GM19328 (cell line): Measurements from ENCODE around the gene CEBPE.
"Not testable (repeated sequence)": the region's sequence is repeated elsewhere in the genome, so short reads cannot be mapped to it uniquely, and the experiment has no call there.

Experiments
- ATAC-seq: cut with Tn5 transposase; IDR thresholded peaks from one replicate; pipeline ENCODE4 v1.9.1; 2021; ENCODE audit warnings: mild to moderate bottlenecking, moderate library complexity; ENCODE audit not compliant: unreplicated experiment

CEBPE gene

GRCh38 chr14:23123419-23123818 is 4.4 kb upstream of the CEBPE start:
- no peak for ATAC-seq

GRCh38 chr14:23122086-23122485 is 3.0 kb upstream of the CEBPE start:
- ATAC-seq: no peak

GRCh38 chr14:23121361-23121771 is 2.3 kb upstream of the CEBPE start:
- no peak for ATAC-seq

GRCh38 chr14:23120541-23121251 is 1.6 kb upstream of the CEBPE start:
- peak; percentile 69 for ATAC-seq

GRCh38 chr14:23119363-23120327 is 590 bp upstream of the CEBPE start:
- ATAC-seq: no peak

- no peak for ATAC-seq
Observed at GRCh38 chr14:23117371-23118020, 1.6 kb downstream of the CEBPE start.

GRCh38 chr14:23115918-23116317 is 3.1 kb downstream of the CEBPE start:
- no peak for ATAC-seq

GRCh38 chr14:23115039-23115731 is 3.9 kb downstream of the CEBPE start:
- no peak for ATAC-seq

- no peak for ATAC-seq
Observed at GRCh38 chr14:23114669-23115038, 4.4 kb downstream of the CEBPE start.

- no peak for ATAC-seq
Observed at GRCh38 chr14:23114120-23114458, 5.0 kb downstream of the CEBPE start.

GRCh38 chr14:23113431-23114119 is 5.5 kb downstream of the CEBPE start:
- no peak for ATAC-seq

- no peak for ATAC-seq
Observed at GRCh38 chr14:23112359-23113178, 6.5 kb downstream of the CEBPE start.

GRCh38 chr14:23110579-23111365 is 8.3 kb downstream of the CEBPE start:
- ATAC-seq: no peak

GRCh38 chr14:23109769-23110168 is 9.3 kb downstream of the CEBPE start:
- no peak for ATAC-seq

GRCh38 chr14:23108169-23108568 is 10.9 kb downstream of the CEBPE start:
- not testable (repeated sequence) for ATAC-seq

GRCh38 chr14:23107620-23108019 is 11.4 kb downstream of the CEBPE start:
- ATAC-seq: not testable (repeated sequence)

GRCh38 chr14:23106747-23107045 is 12.4 kb downstream of the CEBPE start:
- ATAC-seq: no peak

GRCh38 chr14:23105348-23105824 is 13.7 kb downstream of the CEBPE start:
- ATAC-seq: no peak
